Measurements from ENCODE around the gene ZNF284.
A peak's percentile ranks its signal among the peaks of the same experiment; 100 is the strongest.
"Not testable (repeated sequence)": the region's sequence is repeated elsewhere in the genome, so short reads cannot be mapped to it uniquely, and the experiment has no call there.

Gene ZNF284

DNA sequence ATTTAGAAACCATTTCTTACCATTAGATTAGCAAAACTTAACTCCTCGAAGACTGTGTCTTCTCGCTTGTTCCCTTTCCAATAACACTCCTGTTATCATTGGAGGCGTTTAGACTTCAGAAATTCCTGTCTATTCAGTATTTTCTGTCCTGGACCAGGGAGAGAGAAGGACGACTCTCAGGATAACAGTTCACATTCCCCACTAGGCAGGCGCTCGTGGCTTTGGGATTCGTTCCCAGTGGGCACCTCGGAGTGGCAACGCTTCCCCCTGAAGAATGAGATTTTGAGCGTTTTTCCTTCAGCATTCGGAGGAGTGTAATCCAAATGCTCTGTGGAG, 40.8 kb downstream of the ZNF284 start:
- no peak for DNase-seq

DNA sequence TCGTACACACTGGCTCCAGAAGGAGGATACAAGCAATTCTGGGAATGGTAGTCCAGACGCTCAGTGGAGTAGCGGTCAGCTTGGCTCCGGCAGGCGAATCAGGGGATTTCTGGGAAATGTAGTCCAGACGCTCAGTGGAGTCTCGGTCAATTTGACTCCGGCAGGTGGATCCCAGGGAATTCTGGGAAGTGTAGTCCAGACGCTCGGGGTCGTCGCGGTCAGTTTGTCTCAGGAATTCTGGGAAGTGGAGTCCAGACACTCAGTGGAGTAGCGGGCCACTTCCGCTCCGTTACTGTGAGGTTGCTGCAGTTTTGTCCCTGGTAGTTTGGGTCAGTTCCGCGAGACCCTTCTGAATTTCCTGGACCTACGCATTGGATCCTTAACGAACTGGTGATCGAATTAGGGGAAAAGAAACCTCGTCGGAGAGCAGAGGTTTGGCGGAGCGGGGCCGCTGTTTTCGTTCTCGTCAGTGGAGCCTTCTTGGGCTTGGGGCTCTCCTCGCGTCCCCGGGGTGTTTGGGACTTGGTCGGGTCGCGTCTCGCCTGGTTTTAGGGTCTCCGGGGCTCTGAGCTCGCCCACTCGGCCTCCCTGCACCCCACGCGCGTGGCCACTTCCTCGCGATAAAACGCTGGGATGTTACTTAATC, 41.3 kb downstream of the ZNF284 start, which contains the start of gene ZNF225:
ZNF225 (plus strand) TSS at position 262 of the 646 bp plus-strand sequence. CDS start 2,429 bp downstream, outside the sequence.
- DNase-seq: peak; percentile 82

DNA sequence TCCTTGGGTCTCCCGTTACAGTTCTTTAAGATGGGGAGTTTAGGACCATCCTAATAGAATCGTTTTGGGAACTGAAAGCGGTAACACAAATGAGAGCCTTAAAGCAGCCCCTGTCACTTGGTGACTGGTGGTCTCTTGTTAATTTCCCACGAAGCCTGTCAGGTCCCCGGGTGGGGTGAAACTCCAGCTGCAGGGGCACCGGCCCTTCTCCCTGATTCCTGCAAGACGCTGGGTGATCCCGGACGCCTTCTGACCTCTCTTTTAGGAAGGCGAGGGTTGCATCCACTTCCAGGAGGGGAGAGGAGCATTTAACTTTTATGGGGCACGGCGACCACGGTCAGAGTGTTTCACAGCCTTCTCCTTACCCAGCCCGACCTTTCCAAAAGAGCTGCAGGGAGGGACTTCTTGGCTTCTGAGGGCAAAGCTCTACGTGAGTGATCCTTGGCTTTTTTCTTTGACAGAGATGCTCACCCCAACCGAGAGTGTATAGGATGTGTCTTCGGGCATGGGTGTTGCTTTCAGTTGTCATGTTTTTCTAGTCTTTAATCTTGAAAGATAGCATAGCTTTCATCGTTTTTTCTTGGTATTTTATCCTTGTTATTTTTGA, 41.9 kb downstream of the ZNF284 start:
- DNase-seq: no peak

DNA sequence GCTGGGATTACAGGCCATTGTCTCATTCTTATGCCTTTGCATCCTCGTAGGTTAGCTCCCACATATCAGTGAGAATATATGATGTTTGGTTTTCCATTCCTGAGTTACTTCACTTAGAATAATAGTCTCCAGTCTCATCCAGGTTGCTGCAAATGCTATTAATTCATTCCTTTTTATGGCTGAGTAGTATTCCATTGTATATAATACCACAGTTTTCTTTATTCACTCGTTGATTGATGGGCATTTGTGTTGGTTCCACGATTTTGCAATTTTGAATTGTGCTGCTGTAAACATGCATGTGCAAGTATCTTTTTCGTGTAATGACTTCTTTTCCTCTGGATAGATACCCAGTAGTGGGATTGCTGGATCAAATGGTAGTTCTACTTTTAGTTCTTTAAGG, 49.2 kb downstream of the ZNF284 start:
- DNase-seq: not testable (repeated sequence)

DNA sequence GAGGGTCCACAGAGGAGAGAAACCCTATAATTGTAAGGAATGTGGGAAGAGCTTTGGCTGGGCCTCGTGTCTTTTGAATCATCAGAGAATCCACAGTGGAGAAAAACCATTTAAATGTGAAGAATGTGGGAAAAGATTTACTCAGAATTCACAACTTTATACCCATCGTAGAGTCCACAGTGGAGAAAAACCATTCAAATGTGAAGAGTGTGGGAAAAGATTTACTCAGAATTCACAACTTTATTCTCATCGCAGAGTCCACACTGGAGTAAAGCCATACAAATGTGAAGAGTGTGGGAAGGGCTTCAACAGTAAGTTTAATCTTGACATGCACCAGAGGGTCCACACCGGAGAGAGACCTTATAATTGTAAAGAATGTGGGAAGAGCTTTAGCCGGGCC, 60.0 kb downstream of the ZNF284 start:
- DNase-seq: no peak

All from NCI-H1436 treated with DMSO at 0.1 percent for 48 hours (cell line).